ENCODE data around the gene MIA2.
"Not testable (repeated sequence)": the region's sequence is repeated elsewhere in the genome, so short reads cannot be mapped to it uniquely, and the experiment has no call there.

- TF ChIP-seq, protein P1, sequence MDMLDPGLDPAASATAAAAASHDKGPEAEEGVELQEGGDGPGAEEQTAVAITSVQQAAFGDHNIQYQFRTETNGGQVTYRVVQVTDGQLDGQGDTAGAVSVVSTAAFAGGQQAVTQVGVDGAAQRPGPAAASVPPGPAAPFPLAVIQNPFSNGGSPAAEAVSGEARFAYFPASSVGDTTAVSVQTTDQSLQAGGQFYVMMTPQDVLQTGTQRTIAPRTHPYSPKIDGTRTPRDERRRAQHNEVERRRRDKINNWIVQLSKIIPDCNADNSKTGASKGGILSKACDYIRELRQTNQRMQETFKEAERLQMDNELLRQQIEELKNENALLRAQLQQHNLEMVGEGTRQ (IDR thresholded peaks at IDR 0.05; ENCODE audit: borderline replicate concordance, low read depth, low read length), result not testable (repeated sequence)
- not testable (repeated sequence) for TF ChIP-seq SMC3 (IDR thresholded peaks at IDR 0.05; ENCODE audit: low read depth, low read length); REST (IDR thresholded peaks at IDR 0.05; ENCODE audit: low read depth, low read length); YY1 (IDR thresholded peaks at IDR 0.05; ENCODE audit: low read depth)
- TF ChIP-seq, protein P2, sequence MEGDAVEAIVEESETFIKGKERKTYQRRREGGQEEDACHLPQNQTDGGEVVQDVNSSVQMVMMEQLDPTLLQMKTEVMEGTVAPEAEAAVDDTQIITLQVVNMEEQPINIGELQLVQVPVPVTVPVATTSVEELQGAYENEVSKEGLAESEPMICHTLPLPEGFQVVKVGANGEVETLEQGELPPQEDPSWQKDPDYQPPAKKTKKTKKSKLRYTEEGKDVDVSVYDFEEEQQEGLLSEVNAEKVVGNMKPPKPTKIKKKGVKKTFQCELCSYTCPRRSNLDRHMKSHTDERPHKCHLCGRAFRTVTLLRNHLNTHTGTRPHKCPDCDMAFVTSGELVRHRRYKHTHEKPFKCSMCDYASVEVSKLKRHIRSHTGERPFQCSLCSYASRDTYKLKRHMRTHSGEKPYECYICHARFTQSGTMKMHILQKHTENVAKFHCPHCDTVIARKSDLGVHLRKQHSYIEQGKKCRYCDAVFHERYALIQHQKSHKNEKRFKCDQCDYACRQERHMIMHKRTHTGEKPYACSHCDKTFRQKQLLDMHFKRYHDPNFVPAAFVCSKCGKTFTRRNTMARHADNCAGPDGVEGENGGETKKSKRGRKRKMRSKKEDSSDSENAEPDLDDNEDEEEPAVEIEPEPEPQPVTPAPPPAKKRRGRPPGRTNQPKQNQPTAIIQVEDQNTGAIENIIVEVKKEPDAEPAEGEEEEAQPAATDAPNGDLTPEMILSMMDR (IDR thresholded peaks at IDR 0.05), result not testable (repeated sequence)
Measured at GRCh38 chr14:39257388-39257787, 23.7 kb downstream of the MIA2 start.
